GM23248 (cell line): Measurements from ENCODE around the gene BTBD16. TPM values are rescaled to one million over a fixed set of nuclear protein-coding genes. Genes with fewer than 3 reads are reported as not detected.

Experiments used
- DNase-seq: peaks from one replicate; pipeline ENCODE4 v3.0.0-alpha.2; 2015
- H2AFZ ChIP-seq: fragments of 200-600 bp; sonication (generic); 2 replicates; pipeline ENCODE4 v1.6.1; 2016; ENCODE audit warnings: antibody characterized with exemption
- H3F3A ChIP-seq: fragments of 200-600 bp; sonication (generic); 2 replicates; pipeline ENCODE4 v1.6.1; 2016; ENCODE audit warnings: mild to moderate bottlenecking, antibody characterized with exemption, mixed run types; ENCODE audit not compliant: insufficient read depth
- H3K27ac ChIP-seq: fragments of 200-600 bp; sonication (generic); 2 replicates; pipeline ENCODE4 v1.5.1; 2016; ENCODE audit warnings: mild to moderate bottlenecking
- H3K27me3 ChIP-seq: fragments of 200-600 bp; sonication (generic); replicated peaks from 2 replicates; pipeline ENCODE4 v1.6.1; 2016; ENCODE audit warnings: mild to moderate bottlenecking; ENCODE audit not compliant: insufficient read depth
- H3K36me3 ChIP-seq: fragments of 200-600 bp; sonication (generic); 2 replicates; pipeline ENCODE4 v1.6.1; 2016; ENCODE audit warnings: low read depth, mild to moderate bottlenecking
- H3K4me1 ChIP-seq: fragments of 200-600 bp; sonication (generic); 2 replicates; pipeline ENCODE4 v1.6.1; 2016; ENCODE audit warnings: mild to moderate bottlenecking; ENCODE audit not compliant: insufficient read depth
- H3K4me2 ChIP-seq: fragments of 200-600 bp; sonication (generic); one replicate; pipeline ENCODE4 v1.6.1; 2016; ENCODE audit warnings: mild to moderate bottlenecking; ENCODE audit not compliant: unreplicated experiment
- H3K4me3 ChIP-seq: fragments of 200-600 bp; sonication (generic); 2 replicates; pipeline ENCODE4 v1.5.1; 2016; ENCODE audit warnings: mild to moderate bottlenecking
- H3K79me2 ChIP-seq: fragments of 200-600 bp; sonication (generic); 2 replicates; pipeline ENCODE4 v1.6.1; 2016; ENCODE audit warnings: mild to moderate bottlenecking; ENCODE audit not compliant: insufficient read depth
- H3K9ac ChIP-seq: fragments of 200-600 bp; sonication (generic); 2 replicates; pipeline ENCODE4 v1.6.1; 2016; ENCODE audit warnings: mild to moderate bottlenecking
- H3K9me2 ChIP-seq: fragments of 200-600 bp; sonication (generic); 2 replicates; pipeline ENCODE4 v1.6.1; 2016; ENCODE audit warnings: mixed run types, mild to moderate bottlenecking, moderate library complexity; ENCODE audit not compliant: insufficient read depth
- H3K9me3 ChIP-seq: fragments of 200-600 bp; sonication (generic); one replicate; pipeline ENCODE4 v1.6.1; 2017; ENCODE audit warnings: low read depth
- H4K20me1 ChIP-seq: fragments of 200-600 bp; sonication (generic); 2 replicates; pipeline ENCODE4 v1.6.0; 2016; ENCODE audit not compliant: insufficient read depth
- EZH2 ChIP-seq: fragments of 200-600 bp; sonication (generic); IDR thresholded peaks from 2 replicates; pipeline ENCODE4 v1.6.1; 2018; ENCODE audit warnings: antibody characterized with exemption, mild to moderate bottlenecking; ENCODE audit not compliant: insufficient read depth, poor library complexity, severe bottlenecking
- EZH2phosphoT487 ChIP-seq: fragments of 200-600 bp; sonication (generic); IDR thresholded peaks from 2 replicates; pipeline ENCODE4 v1.6.1; 2018; ENCODE audit warnings: antibody characterized with exemption, moderate library complexity, mild to moderate bottlenecking, low read depth; ENCODE audit not compliant: insufficient read depth
- WGBS, 2 experiments: methylation state at CpG; one replicate each; pipeline ENCODE4 v1.1.6; 2015 to 2017; ENCODE audit warnings: low lambda C conversion rate in 2 of 2, low coverage in 1 of 2; ENCODE audit errors: missing lambda C conversion rate in 2 of 2; 5-methylcytosine and 5-hydroxymethylcytosine counted together
- in situ Hi-C: fragments of 300-500 bp; cut with MboI; formaldehyde crosslinking; loops from 2 replicates; pipeline ENCODE4 v1.15.0; 2020
- polyA plus RNA-seq: library from polyadenylated mRNA; unstranded; fragments of >200 nt; fragmentation: Nextera tagmentation; extraction: Ambion mirVana; gene quantifications from 2 replicates; pipeline ENCODE4 v1.2.1, GENCODE V29; 2016
- total RNA-seq: library from RNA; depleted of rRNA; stranded (reverse); fragments of >200 nt; shearing (Covaris generic); gene quantifications from 2 replicates; pipeline ENCODE4 v1.2.3, GENCODE V29; 2014

BTBD16 gene
- total and polyA plus RNA-seq, 2 experiments from 2014 or later, result not detected

DNA sequence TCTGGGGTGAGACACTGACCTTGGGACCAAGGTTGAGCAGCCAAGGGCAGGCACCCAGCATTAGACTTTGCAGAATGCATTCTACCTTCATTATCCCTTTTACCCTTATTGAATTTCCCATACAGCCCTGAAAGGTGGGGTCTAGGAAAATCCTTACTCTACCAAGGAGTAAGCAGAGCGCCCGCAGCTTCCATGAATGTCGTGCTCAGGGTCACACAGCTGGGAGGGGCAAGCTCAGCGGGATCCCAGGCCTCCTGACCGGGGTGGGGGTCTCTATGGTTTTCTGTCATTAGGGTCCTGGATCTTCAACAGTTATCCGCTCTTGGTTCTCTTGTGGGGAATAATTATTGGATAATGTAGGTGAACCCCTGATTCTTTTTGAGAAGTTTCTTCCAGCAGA lies 30.7 kb upstream of the BTBD16 start:
- no peak overlapping the region for H3K4me3 ChIP-seq
- no peaks in the 10 kb centered on the region for H4K20me1 ChIP-seq
- H3K27me3 ChIP-seq, result no peaks in the 10 kb centered on the region
- H3K4me2 ChIP-seq, result no peak overlapping the region
- DNase-seq, result no peak
- no peaks in the 10 kb centered on the region for H3K9me2 ChIP-seq
- H3K4me1 ChIP-seq, result peaks cover 6% of the 10 kb centered on the region; the same call in 1 of the 2 replicates
- H3K9me3 ChIP-seq, result no peaks in the 10 kb centered on the region
- 0 out of 2 replicates have a peak overlapping the region, but pooled peaks have one; percentile 11 for H3K27ac ChIP-seq
- in situ Hi-C loops, result no loop called here
- H3K9ac ChIP-seq, result no peak overlapping the region
- WGBS, 2 experiments, result 99 to 100% methylated on average over 6 of the region's 6 CpGs
- no peak overlapping the region for H2AFZ ChIP-seq
- H3K79me2 ChIP-seq, result no peaks in the 10 kb centered on the region
- peaks cover 4% of the 10 kb centered on the region; the same call in 1 of the 2 replicates for H3F3A ChIP-seq
- TF ChIP-seq EZH2phosphoT487 (no peak), EZH2 (no peak)
- peaks cover 2% of the 10 kb centered on the region; the same call in 1 of the 2 replicates for H3K36me3 ChIP-seq

DNA sequence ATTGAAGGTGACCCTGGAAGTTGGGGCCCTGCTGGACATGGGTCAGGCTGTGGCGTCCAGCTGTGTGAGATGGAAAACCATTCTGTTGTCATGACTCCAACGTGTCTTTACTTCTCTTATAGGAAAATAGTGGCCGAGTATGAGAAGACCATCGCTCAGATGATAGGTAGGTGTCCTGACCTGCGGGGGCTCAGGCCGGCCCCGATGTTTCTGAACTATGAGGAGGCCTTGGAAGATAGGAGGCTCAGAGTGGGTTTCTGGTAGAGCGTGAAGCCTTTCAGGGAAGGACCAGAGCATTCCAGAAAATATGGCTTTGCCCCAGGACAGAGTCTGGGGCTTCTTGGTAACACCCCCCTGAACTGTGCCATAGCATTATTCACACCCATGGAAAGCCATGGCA lies 29.3 kb upstream of the BTBD16 start:
- peaks cover 6% of the 10 kb centered on the region; the same call in 1 of the 2 replicates for H3K4me1 ChIP-seq
- in situ Hi-C loops, result no loop called here
- H3K9me2 ChIP-seq, result no peaks in the 10 kb centered on the region
- TF ChIP-seq EZH2 (no peak), EZH2phosphoT487 (no peak)
- peaks cover 4% of the 10 kb centered on the region; the same call in 1 of the 2 replicates for H3F3A ChIP-seq
- H3K79me2 ChIP-seq, result no peaks in the 10 kb centered on the region
- no peaks in the 10 kb centered on the region for H3K9me3 ChIP-seq
- 89 to 95% methylated on average over 8 of the region's 8 CpGs for WGBS, 2 experiments
- H3K27me3 ChIP-seq, result no peaks in the 10 kb centered on the region
- no peak overlapping the region for H3K4me3 ChIP-seq
- H3K36me3 ChIP-seq, result peaks cover 2% of the 10 kb centered on the region; the same call in 1 of the 2 replicates
- no peak overlapping the region for H3K27ac ChIP-seq
- no peak overlapping the region for H3K9ac ChIP-seq
- H4K20me1 ChIP-seq, result no peaks in the 10 kb centered on the region
- no peak overlapping the region for H2AFZ ChIP-seq
- H3K4me2 ChIP-seq, result no peak overlapping the region
- DNase-seq, result no peak

DNA sequence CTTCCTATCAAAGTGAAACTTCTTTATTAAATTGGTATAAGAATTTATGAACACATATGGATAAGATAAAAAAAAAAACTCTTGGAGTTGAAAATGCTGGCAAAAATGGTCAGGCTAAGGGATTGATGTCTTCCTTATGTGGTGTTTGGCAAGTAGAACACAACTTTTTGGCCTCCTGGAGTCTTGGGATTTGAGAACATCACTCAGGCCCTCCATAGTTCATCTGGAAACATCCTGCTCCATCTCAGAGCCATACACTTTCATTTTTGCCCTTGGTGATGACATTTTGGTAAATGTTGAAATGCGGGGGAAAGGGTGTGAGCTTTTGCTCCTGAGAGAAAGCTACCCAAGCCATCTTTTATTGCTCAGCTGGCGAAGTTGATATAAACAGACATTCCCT lies 27.5 kb upstream of the BTBD16 start:
- H3K4me1 ChIP-seq, result peaks cover 6% of the 10 kb centered on the region; the same call in 1 of the 2 replicates
- no peak overlapping the region for H3K4me2 ChIP-seq
- H3K27ac ChIP-seq, result no peak overlapping the region
- in situ Hi-C loops, result no loop called here
- no peak overlapping the region for H3K9ac ChIP-seq
- H3K36me3 ChIP-seq, result peaks cover 2% of the 10 kb centered on the region; the same call in 1 of the 2 replicates
- no peak overlapping the region for H2AFZ ChIP-seq
- DNase-seq, result no peak
- no peaks in the 10 kb centered on the region for H3K27me3 ChIP-seq
- no peaks in the 10 kb centered on the region for H3K79me2 ChIP-seq
- no peak for TF ChIP-seq EZH2phosphoT487
- no peak for TF ChIP-seq EZH2
- no peaks in the 10 kb centered on the region for H3K9me3 ChIP-seq
- H3K4me3 ChIP-seq, result no peak overlapping the region
- H3F3A ChIP-seq, result peaks cover 4% of the 10 kb centered on the region; the same call in 1 of the 2 replicates
- no peaks in the 10 kb centered on the region for H3K9me2 ChIP-seq
- no peaks in the 10 kb centered on the region for H4K20me1 ChIP-seq
- WGBS, 2 experiments, result 79 to 94% methylated on average over 2 of the region's 2 CpGs

GRCh38 chr10:122244001-122244975 lies 26.8 kb upstream of the BTBD16 start:
- Histone ChIP-seq H3K36me3 (peaks cover 2% of the 10 kb centered on the region; the same call in 1 of the 2 replicates), H3K4me3 (no peak overlapping the region), H3K4me1 (peaks cover 6% of the 10 kb centered on the region; the same call in 1 of the 2 replicates), H3K27ac (no peak overlapping the region), H3K4me2 (no peak overlapping the region), H3K79me2 (no peaks in the 10 kb centered on the region), H3K9me2 (no peaks in the 10 kb centered on the region), H3K27me3 (no peaks in the 10 kb centered on the region), H2AFZ (no peak overlapping the region), H3F3A (peaks cover 4% of the 10 kb centered on the region; the same call in 1 of the 2 replicates), H3K9me3 (no peaks in the 10 kb centered on the region), H4K20me1 (no peaks in the 10 kb centered on the region), H3K9ac (no peak overlapping the region)
- WGBS, 2 experiments, result 84 to 89% methylated on average over 11 of the region's 11 CpGs
- in situ Hi-C loops, result no loop called here
- no peak for DNase-seq
- TF ChIP-seq EZH2phosphoT487 (no peak), EZH2 (no peak)
